ENCODE measurements around the gene SPECC1.

Gene SPECC1

GRCh38 chr17:20197272-20197926, 188.2 kb downstream of the SPECC1 start:
- no peak for DNase-seq (ENCODE audit: extremely low spot score)
- TF ChIP-seq ARNT (IDR thresholded peaks at IDR 0.05), result no peak
- no peak for TF ChIP-seq CTBP1 (IDR thresholded peaks at IDR 0.05; ENCODE audit: borderline replicate concordance)
- TF ChIP-seq PKNOX1 (IDR thresholded peaks at IDR 0.05), result no peak
- no peak for TF ChIP-seq TARDBP (IDR thresholded peaks at IDR 0.05)
- POLR2A ChIA-PET, result no interaction called here
- CTCF ChIA-PET, result no interaction called here

- no peak for TF ChIP-seq SUZ12 (IDR thresholded peaks at IDR 0.05)
- no peak for TF ChIP-seq L3MBTL2 (conservative IDR thresholded peaks at IDR 0.05)
- TF ChIP-seq HDGF (IDR thresholded peaks at IDR 0.05; ENCODE audit: borderline replicate concordance), result no peak
- TF ChIP-seq FOXA1 (IDR thresholded peaks at IDR 0.05), result no peak
- TF ChIP-seq SP1 (IDR thresholded peaks at IDR 0.05), result no peak
- no peak for TF ChIP-seq ARNT (IDR thresholded peaks at IDR 0.05)
- no peak for TF ChIP-seq FOXK2 (IDR thresholded peaks at IDR 0.05)
- no peak for DNase-seq (ENCODE audit: extremely low spot score)
- ChIA-PET CTCF (interaction anchor here (0.9 kb wide), 1 partner anchor 76 kb away, joined by 4 read pairs; no protein-coding TSS in a partner anchor), POLR2A (no interaction called here)
Observed at GRCh38 chr17:20200016-20200795, 191.0 kb downstream of the SPECC1 start.

GRCh38 chr17:20200865-20201458, 191.8 kb downstream of the SPECC1 start:
- TF ChIP-seq ZNF384 (IDR thresholded peaks at IDR 0.05), result no peak
- no peak for TF ChIP-seq HDGF (IDR thresholded peaks at IDR 0.05; ENCODE audit: borderline replicate concordance)
- no peak for TF ChIP-seq FOXA1 (IDR thresholded peaks at IDR 0.05)
- no peak for TF ChIP-seq SP1 (IDR thresholded peaks at IDR 0.05)
- TF ChIP-seq BHLHE40 (IDR thresholded peaks at IDR 0.05; ENCODE audit: borderline replicate concordance), result no peak
- TF ChIP-seq SUZ12 (IDR thresholded peaks at IDR 0.05), result no peak
- TF ChIP-seq FOXM1 (IDR thresholded peaks at IDR 0.05; ENCODE audit: borderline replicate concordance), result no peak
- TF ChIP-seq ELF4 (IDR thresholded peaks at IDR 0.05), result no peak
- TF ChIP-seq L3MBTL2 (conservative IDR thresholded peaks at IDR 0.05), result no peak
- TF ChIP-seq FOXK2 (IDR thresholded peaks at IDR 0.05), result no peak
- TF ChIP-seq NFRKB (IDR thresholded peaks at IDR 0.05), result no peak
- no peak for TF ChIP-seq LEF1 (IDR thresholded peaks at IDR 0.05; ENCODE audit: borderline replicate concordance)
- no peak for TF ChIP-seq PKNOX1 (IDR thresholded peaks at IDR 0.05)
- no peak for TF ChIP-seq CTBP1 (IDR thresholded peaks at IDR 0.05; ENCODE audit: borderline replicate concordance)
- TF ChIP-seq ARNT (IDR thresholded peaks at IDR 0.05), result no peak
- no peak for TF ChIP-seq TARDBP (IDR thresholded peaks at IDR 0.05)
- ChIA-PET POLR2A (no interaction called here), CTCF (interaction anchor here (0.9 kb wide), 1 partner anchor 75 kb away, joined by 4 read pairs; no protein-coding TSS in a partner anchor)
- DNase-seq (ENCODE audit: extremely low spot score), result no peak

- ChIA-PET POLR2A (no interaction called here), CTCF (no interaction called here)
- no peak for TF ChIP-seq L3MBTL2 (conservative IDR thresholded peaks at IDR 0.05)
- TF ChIP-seq HDGF (IDR thresholded peaks at IDR 0.05; ENCODE audit: borderline replicate concordance), result no peak
- no peak for TF ChIP-seq NFRKB (IDR thresholded peaks at IDR 0.05)
- TF ChIP-seq BHLHE40 (IDR thresholded peaks at IDR 0.05; ENCODE audit: borderline replicate concordance), result no peak
- no peak for TF ChIP-seq FOXA1 (IDR thresholded peaks at IDR 0.05)
- TF ChIP-seq LEF1 (IDR thresholded peaks at IDR 0.05; ENCODE audit: borderline replicate concordance), result no peak
- no peak for DNase-seq (ENCODE audit: extremely low spot score)
Observed at GRCh38 chr17:20202141-20202621, 193.0 kb downstream of the SPECC1 start.

- DNase-seq (ENCODE audit: extremely low spot score), result no peak
- CTCF ChIA-PET, result no interaction called here
- TF ChIP-seq SUZ12 (IDR thresholded peaks at IDR 0.05), result no peak
- TF ChIP-seq TARDBP (IDR thresholded peaks at IDR 0.05), result no peak
- no peak for TF ChIP-seq ELF4 (IDR thresholded peaks at IDR 0.05)
- TF ChIP-seq CTBP1 (IDR thresholded peaks at IDR 0.05; ENCODE audit: borderline replicate concordance), result no peak
- TF ChIP-seq FOXK2 (IDR thresholded peaks at IDR 0.05), result no peak
- TF ChIP-seq L3MBTL2 (conservative IDR thresholded peaks at IDR 0.05), result no peak
- TF ChIP-seq LEF1 (IDR thresholded peaks at IDR 0.05; ENCODE audit: borderline replicate concordance), result no peak
- TF ChIP-seq PKNOX1 (IDR thresholded peaks at IDR 0.05), result no peak
- TF ChIP-seq BHLHE40 (IDR thresholded peaks at IDR 0.05; ENCODE audit: borderline replicate concordance), result no peak
- TF ChIP-seq FOXA1 (IDR thresholded peaks at IDR 0.05), result no peak
- TF ChIP-seq HDGF (IDR thresholded peaks at IDR 0.05; ENCODE audit: borderline replicate concordance), result no peak
- TF ChIP-seq ARNT (IDR thresholded peaks at IDR 0.05), result no peak
- TF ChIP-seq NFRKB (IDR thresholded peaks at IDR 0.05), result no peak
- TF ChIP-seq SP1 (IDR thresholded peaks at IDR 0.05), result no peak
- TF ChIP-seq ZNF384 (IDR thresholded peaks at IDR 0.05), result no peak
- no peak for TF ChIP-seq FOXM1 (IDR thresholded peaks at IDR 0.05; ENCODE audit: borderline replicate concordance)
- POLR2A ChIA-PET, result no interaction called here
Observed at GRCh38 chr17:20203018-20203417, 193.9 kb downstream of the SPECC1 start.

All from HEK293T (cell line).